Kidney (tissue), 14 donors: ENCODE measurements around the gene MAD1L1. TPM values are rescaled to one million over a fixed set of nuclear protein-coding genes. Genes with fewer than 3 reads are reported as not detected.
A peak's percentile ranks its signal among the peaks of the same experiment; 100 is the strongest.

ENCODE experiments used
- DNase-seq, 5 donors: peaks; one replicate each; pipeline ENCODE4 v3.0.0-alpha.2; 2013 to 2020
- FAIRE-seq: peaks from 2 replicates; lab custom pipeline; 2012; peaks lifted over from hg19 to GRCh38; lab: Jason Lieb, UNC
- H3K27ac ChIP-seq, 2 donors: one replicate each; pipeline ENCODE4 v1.7.0; 2013; ENCODE audit warnings: low read depth in 2 of 2, low read length in 2 of 2, inconsistent platforms in 1 of 2
- H3K27me3 ChIP-seq: one replicate; pipeline ENCODE4 v1.7.1; 2013; ENCODE audit warnings: low read length, inconsistent platforms; ENCODE audit not compliant: control insufficient read depth, insufficient read depth
- H3K36me3 ChIP-seq, 3 donors: one replicate each; pipeline versions ENCODE4 v1.7.0 to v1.7.1; 2013; ENCODE audit warnings: low read length in 3 of 3, control low read depth in 1 of 3, inconsistent platforms in 1 of 3; ENCODE audit not compliant: insufficient read depth in 3 of 3, control insufficient read depth in 2 of 3
- H3K4me1 ChIP-seq, 3 donors: one replicate each; pipeline versions ENCODE4 v1.7.0 to v1.7.1; 2013; ENCODE audit warnings: low read length in 3 of 3, inconsistent platforms in 1 of 3, low read depth in 1 of 3; ENCODE audit not compliant: control insufficient read depth in 2 of 3, insufficient read depth in 2 of 3
- H3K4me3 ChIP-seq, 3 donors: one replicate each; pipeline versions ENCODE4 v1.7.0 to v1.8.1; 2013; ENCODE audit warnings: low read length in 3 of 3, control low read depth in 1 of 3, inconsistent platforms in 1 of 3
- H3K9ac ChIP-seq, 3 donors: one replicate each; pipeline versions ENCODE4 v1.7.0 to v1.7.1; 2013; ENCODE audit warnings: low read length in 3 of 3, control low read depth in 1 of 3, inconsistent platforms in 1 of 3
- H3K9me3 ChIP-seq, 3 donors: one replicate each; pipeline versions ENCODE4 v1.7.0 to v1.7.1; 2013; ENCODE audit warnings: low read length in 3 of 3, control low read depth in 1 of 3, inconsistent platforms in 1 of 3; ENCODE audit not compliant: control insufficient read depth in 2 of 3, insufficient read depth in 1 of 3
- CTCF ChIP-seq: IDR thresholded peaks from 3 replicates; pipeline ENCODE4 v1.5.1; 2012; ENCODE audit warnings: mild to moderate bottlenecking, moderate library complexity, borderline replicate concordance; ENCODE audit not compliant: insufficient read depth; ENCODE audit errors: extremely low read depth
- intact Hi-C: fragments of 100-400 bp; cut with DNase I; formaldehyde crosslinking; loops from one replicate; pipeline ENCODE4 v1.11.1; 2022
- polyA plus RNA-seq: library from polyadenylated mRNA; stranded (reverse); fragments of 350-450 nt; fragmentation: Illumina TruSeq; extraction: RNeasy Lipid Tissue Mini Kit (QIAGEN cat#74804); gene quantifications from one replicate; pipeline ENCODE4 v1.2.3, GENCODE V29; 2014; ENCODE audit warnings: low read depth, low replicate concordance; ENCODE audit not compliant: insufficient read depth
- total RNA-seq: library from RNA; stranded (reverse); fragmentation: NEBNext Ultra II Directional; extraction: Animal tissue kit (Norgen Biotek cat#: 25700); gene quantifications from one replicate; pipeline ENCODE4 v1.2.1, GENCODE V29; 2021
- donor health status: control.
- donor health status: control.
- donor health status: control.
- donor health status: control.
- donor health status: control.
- donor health status: DM: yes; HTN: yes; CAD: no.
- donor health status: Normal renal cell carcinoma (clear cell type).

The MAD1L1 gene
- total and polyA plus RNA-seq, 2 donors from 2014 or later, result 33.2 to 45.2 TPM

- H3K27ac ChIP-seq, result no peak overlapping the region
- no peaks in the 10 kb centered on the region for H3K9me3 ChIP-seq
- FAIRE-seq (no peak), DNase-seq (peak in 4 of 5 donors; percentile 41 to 89 (median 45))
- no peak for TF ChIP-seq CTCF
- H3K36me3 ChIP-seq, result no peaks in the 10 kb centered on the region
- no peaks in the 10 kb centered on the region for H3K27me3 ChIP-seq
- no peaks in the 10 kb centered on the region for H3K4me1 ChIP-seq
- H3K4me3 ChIP-seq, result no peak overlapping the region
- no peak overlapping the region for H3K9ac ChIP-seq
- intact Hi-C loops, result no loop called here
Observed at GRCh38 chr7:1940402-1940786, 292.4 kb downstream of the MAD1L1 start.

GRCh38 chr7:1939434-1940401 lies 293.0 kb downstream of the MAD1L1 start:
- no peak for TF ChIP-seq CTCF
- H3K9me3 ChIP-seq, result no peaks in the 10 kb centered on the region
- no peaks in the 10 kb centered on the region for H3K27me3 ChIP-seq
- H3K36me3 ChIP-seq, result no peaks in the 10 kb centered on the region
- intact Hi-C loops, result no loop called here
- peak; percentile 64 to 75 (median 68) for DNase-seq
- no peak overlapping the region for H3K4me3 ChIP-seq
- no peak overlapping the region for H3K27ac ChIP-seq
- no peaks in the 10 kb centered on the region for H3K4me1 ChIP-seq
- no peak overlapping the region for H3K9ac ChIP-seq
- FAIRE-seq, result no peak

GRCh38 chr7:1938788-1939433 lies 293.8 kb downstream of the MAD1L1 start:
- TF ChIP-seq CTCF, result no peak
- Histone ChIP-seq H3K4me3 (no peak overlapping the region), H3K4me1 (no peaks in the 10 kb centered on the region), H3K9ac (no peak overlapping the region), H3K9me3 (no peaks in the 10 kb centered on the region), H3K27me3 (no peaks in the 10 kb centered on the region), H3K27ac (no peak overlapping the region), H3K36me3 (no peaks in the 10 kb centered on the region)
- FAIRE-seq (no peak), DNase-seq (peak in 2 of 5 donors; percentile 34 to 66)
- intact Hi-C loops, result no loop called here
